RWPE2 (cell line): ENCODE measurements around the gene MAPT.

Source experiments
- ATAC-seq: fragments of 200-7000 bp; cut with Tn5 transposase; 3 replicates; pipeline ENCODE4 v1.9.1; 2021; ENCODE audit warnings: low read depth
- DNase-seq: peaks from one replicate; pipeline ENCODE4 v3.0.0-alpha.2; 2020; ENCODE audit warnings: low spot score
- H3K27ac ChIP-seq: fragments of 450-650 bp; 2 replicates; pipeline ENCODE4 v1.5.1; 2017; ENCODE audit warnings: mild to moderate bottlenecking; ENCODE audit not compliant: poor library complexity, severe bottlenecking
- H3K27me3 ChIP-seq: fragments of 250-450 bp; sonication (Bioruptor Pico); 2 replicates; pipeline ENCODE4 v1.5.1; 2021; ENCODE audit warnings: mild to moderate bottlenecking, moderate library complexity; ENCODE audit not compliant: insufficient read depth, poor library complexity, severe bottlenecking
- H3K36me3 ChIP-seq: fragments of 250-450 bp; sonication (Bioruptor Pico); 2 replicates; pipeline ENCODE4 v1.5.1; 2020; ENCODE audit warnings: low read depth, mild to moderate bottlenecking, moderate library complexity
- H3K4me1 ChIP-seq: fragments of 250-450 bp; sonication (Bioruptor Pico); 2 replicates; pipeline ENCODE4 v1.5.1; 2021; ENCODE audit warnings: mild to moderate bottlenecking, moderate library complexity; ENCODE audit not compliant: insufficient read depth, poor library complexity, severe bottlenecking
- H3K4me3 ChIP-seq: fragments of 250-450 bp; sonication (Bioruptor Pico); 2 replicates; pipeline ENCODE4 v1.5.1; 2021; ENCODE audit warnings: mild to moderate bottlenecking, moderate library complexity; ENCODE audit not compliant: severe bottlenecking
- H3K9me3 ChIP-seq: fragments of 250-450 bp; sonication (Bioruptor Pico); 2 replicates; pipeline ENCODE4 v1.5.1; 2021; ENCODE audit warnings: mild to moderate bottlenecking, moderate library complexity; ENCODE audit not compliant: severe bottlenecking
- TF ChIP-seq, protein P1 (sequence below): fragments of 450-650 bp; IDR thresholded peaks from one replicate; pipeline ENCODE4 v1.5.1; 2017; ENCODE audit warnings: mild to moderate bottlenecking, moderate library complexity; ENCODE audit not compliant: poor library complexity, severe bottlenecking

The MAPT gene

DNA sequence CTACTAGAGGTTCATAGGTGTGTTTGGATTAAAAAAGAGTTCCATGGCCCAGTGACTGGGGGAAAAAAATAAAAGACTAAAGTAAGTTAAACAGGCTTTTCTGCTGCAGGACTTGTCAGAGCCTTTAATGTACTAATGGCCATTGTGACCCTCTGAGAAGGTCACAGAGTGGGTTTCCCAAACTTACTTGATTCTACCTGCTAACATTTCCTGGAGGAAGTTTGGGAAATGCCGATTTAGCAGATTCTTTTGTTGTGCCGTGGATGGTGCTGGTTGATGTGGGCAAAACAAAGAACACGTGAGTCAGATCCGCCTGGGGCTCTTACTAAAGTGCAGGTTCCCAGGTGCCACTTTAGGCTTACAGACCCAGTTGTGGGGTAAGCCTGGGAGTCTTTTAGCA, 91.1 kb downstream of the MAPT start:
- Histone ChIP-seq H3K36me3 (no peaks in the 10 kb centered on the region), H3K27ac (no peak overlapping the region), H3K9me3 (no peaks in the 10 kb centered on the region), H3K4me3 (no peak overlapping the region), H3K27me3 (no peaks in the 10 kb centered on the region), H3K4me1 (no peaks in the 10 kb centered on the region)
- ATAC-seq = no peak
- DNase-seq = no peak
- TF ChIP-seq, protein P1, sequence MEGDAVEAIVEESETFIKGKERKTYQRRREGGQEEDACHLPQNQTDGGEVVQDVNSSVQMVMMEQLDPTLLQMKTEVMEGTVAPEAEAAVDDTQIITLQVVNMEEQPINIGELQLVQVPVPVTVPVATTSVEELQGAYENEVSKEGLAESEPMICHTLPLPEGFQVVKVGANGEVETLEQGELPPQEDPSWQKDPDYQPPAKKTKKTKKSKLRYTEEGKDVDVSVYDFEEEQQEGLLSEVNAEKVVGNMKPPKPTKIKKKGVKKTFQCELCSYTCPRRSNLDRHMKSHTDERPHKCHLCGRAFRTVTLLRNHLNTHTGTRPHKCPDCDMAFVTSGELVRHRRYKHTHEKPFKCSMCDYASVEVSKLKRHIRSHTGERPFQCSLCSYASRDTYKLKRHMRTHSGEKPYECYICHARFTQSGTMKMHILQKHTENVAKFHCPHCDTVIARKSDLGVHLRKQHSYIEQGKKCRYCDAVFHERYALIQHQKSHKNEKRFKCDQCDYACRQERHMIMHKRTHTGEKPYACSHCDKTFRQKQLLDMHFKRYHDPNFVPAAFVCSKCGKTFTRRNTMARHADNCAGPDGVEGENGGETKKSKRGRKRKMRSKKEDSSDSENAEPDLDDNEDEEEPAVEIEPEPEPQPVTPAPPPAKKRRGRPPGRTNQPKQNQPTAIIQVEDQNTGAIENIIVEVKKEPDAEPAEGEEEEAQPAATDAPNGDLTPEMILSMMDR = no peak

DNA sequence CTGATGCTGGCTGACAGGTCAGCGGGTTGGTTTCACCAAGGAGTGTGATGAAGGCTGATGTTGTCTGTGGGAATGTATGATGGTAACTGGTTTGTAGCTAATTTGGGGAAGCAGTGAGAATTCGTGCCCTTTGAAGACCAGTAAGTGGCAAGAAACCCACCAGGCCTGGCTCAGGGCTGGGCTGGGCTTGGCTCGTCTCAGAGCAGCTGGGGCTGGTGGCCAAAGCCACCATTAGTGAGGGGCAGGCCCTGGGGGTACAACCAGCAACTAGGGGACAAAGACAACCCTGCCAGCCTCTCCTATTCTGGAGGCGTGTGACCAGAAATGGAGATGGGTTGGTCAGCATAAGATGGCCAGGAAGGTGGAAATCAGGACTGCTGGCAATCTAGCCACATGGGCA, 91.7 kb downstream of the MAPT start:
- H3K27me3 ChIP-seq = no peaks in the 10 kb centered on the region
- no peaks in the 10 kb centered on the region for H3K36me3 ChIP-seq
- H3K4me3 ChIP-seq = no peak overlapping the region
- no peaks in the 10 kb centered on the region for H3K9me3 ChIP-seq
- no peaks in the 10 kb centered on the region for H3K4me1 ChIP-seq
- H3K27ac ChIP-seq = no peak overlapping the region
- DNase-seq (no peak), ATAC-seq (no peak)
- TF ChIP-seq, protein P1 = no peak

DNA sequence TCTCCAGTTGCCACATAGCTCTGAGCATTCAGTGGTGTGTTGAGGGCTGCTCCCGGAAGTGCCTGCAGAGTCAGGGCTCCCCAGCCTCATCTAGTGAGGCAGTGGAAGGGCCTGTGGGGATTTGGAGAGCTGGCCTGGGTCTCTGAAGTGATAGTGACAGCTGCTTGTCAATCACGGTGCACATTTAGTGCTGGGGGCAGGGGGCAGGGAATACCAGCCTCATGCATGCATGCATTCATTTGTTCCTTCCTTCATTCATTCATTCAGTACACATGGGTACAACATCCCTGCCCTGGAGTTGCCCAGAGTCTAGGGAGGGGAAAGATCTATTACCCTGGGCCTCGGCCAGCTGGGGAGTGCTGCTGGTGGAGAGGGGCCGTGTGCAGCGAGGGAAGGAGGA, 93.4 kb downstream of the MAPT start:
- no peak for DNase-seq
- no peak overlapping the region for H3K27ac ChIP-seq
- no peak for ATAC-seq
- no peaks in the 10 kb centered on the region for H3K4me1 ChIP-seq
- H3K4me3 ChIP-seq = no peak overlapping the region
- TF ChIP-seq, protein P1 = no peak
- no peaks in the 10 kb centered on the region for H3K36me3 ChIP-seq
- no peaks in the 10 kb centered on the region for H3K9me3 ChIP-seq
- H3K27me3 ChIP-seq = no peaks in the 10 kb centered on the region

DNA sequence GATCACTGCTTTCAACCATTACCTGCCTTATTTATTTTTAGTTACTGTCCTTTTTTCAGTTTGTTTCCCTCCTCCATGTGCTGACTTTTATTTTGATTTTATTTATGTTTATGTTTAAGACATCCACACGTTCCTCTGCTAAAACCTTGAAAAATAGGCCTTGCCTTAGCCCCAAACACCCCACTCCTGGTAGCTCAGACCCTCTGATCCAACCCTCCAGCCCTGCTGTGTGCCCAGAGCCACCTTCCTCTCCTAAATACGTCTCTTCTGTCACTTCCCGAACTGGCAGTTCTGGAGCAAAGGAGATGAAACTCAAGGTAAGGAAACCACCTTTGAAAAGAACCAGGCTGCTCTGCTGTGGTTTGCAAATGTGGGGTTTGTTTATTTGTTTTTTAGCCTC, 95.4 kb downstream of the MAPT start:
- DNase-seq = no peak
- H3K27me3 ChIP-seq = no peaks in the 10 kb centered on the region
- H3K9me3 ChIP-seq = no peaks in the 10 kb centered on the region
- no peaks in the 10 kb centered on the region for H3K36me3 ChIP-seq
- ATAC-seq = no peak
- TF ChIP-seq, protein P1 = no peak
- no peak overlapping the region for H3K4me3 ChIP-seq
- no peak overlapping the region for H3K27ac ChIP-seq
- H3K4me1 ChIP-seq = no peaks in the 10 kb centered on the region

DNA sequence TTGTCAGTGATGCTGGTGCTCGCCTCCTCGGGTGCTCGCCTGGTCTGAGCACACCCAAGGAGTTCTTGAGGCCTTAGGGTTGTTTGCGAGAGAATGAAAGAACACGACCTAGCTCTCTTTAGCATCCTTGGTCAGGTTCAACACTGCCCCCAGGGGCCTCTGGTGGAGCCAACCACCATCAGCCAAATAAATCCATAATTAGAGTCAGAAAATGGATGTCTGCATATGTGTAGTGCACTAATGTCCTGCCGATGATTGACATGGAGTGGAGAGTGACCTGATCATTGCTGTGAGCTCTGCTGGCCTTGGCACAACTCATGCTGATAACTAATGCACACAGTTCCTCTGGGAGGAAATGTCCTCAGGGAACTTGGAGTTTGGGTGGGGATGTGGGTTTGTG, 96.5 kb downstream of the MAPT start:
- DNase-seq = no peak
- Histone ChIP-seq H3K4me1 (no peaks in the 10 kb centered on the region), H3K27ac (no peak overlapping the region), H3K36me3 (no peaks in the 10 kb centered on the region), H3K4me3 (no peak overlapping the region), H3K9me3 (no peaks in the 10 kb centered on the region), H3K27me3 (no peaks in the 10 kb centered on the region)
- no peak for ATAC-seq
- TF ChIP-seq, protein P1 = no peak
